ENCODE data around the gene ATRN. TPM values are rescaled to one million over a fixed set of nuclear protein-coding genes. Genes with fewer than 3 reads are reported as not detected.
A peak's percentile ranks its signal among the peaks of the same experiment; 100 is the strongest.

ATRN gene
- total RNA-seq, 2 experiments from 2014 or later, result 0.09 to 4.5 TPM

GRCh38 chr20:3630429-3630828, 159.6 kb downstream of the ATRN start:
- no peak for DNase-seq (ENCODE audit: low spot score)
- POLR2A ChIA-PET, result interaction anchor here (0.7 to 0.9 kb wide), 4 partner anchors 12 to 65 kb away, joined by 3 to 6 read pairs (median 4); no protein-coding TSS in a partner anchor
- no peaks in the 10 kb centered on the region for H3K4me1 ChIP-seq (ENCODE audit: insufficient read depth, low read length, poor library complexity, severe bottlenecking)
- TF ChIP-seq EZH2phosphoT487 (IDR thresholded peaks at IDR 0.05; ENCODE audit: borderline replicate concordance, low read depth, low read length) (no peak), CTCF (conservative IDR thresholded peaks at IDR 0.05; ENCODE audit: low read length) (no peak)
- no peak overlapping the region for H3K4me2 ChIP-seq (ENCODE audit: low read length)
- H3K4me3 ChIP-seq (ENCODE audit: low read depth, low read length, poor library complexity, severe bottlenecking), result no peak overlapping the region
- CTCF ChIA-PET (ENCODE audit: unreplicated experiment), result no interaction called here
- no peak overlapping the region for H3K27ac ChIP-seq (ENCODE audit: low read depth, low read length, poor library complexity, severe bottlenecking)
- no TSS peak for BruUV-seq (replicated peaks)
- no peaks in the 10 kb centered on the region for H3K9me3 ChIP-seq (ENCODE audit: low read length)
- no peaks in the 10 kb centered on the region for H3K36me3 ChIP-seq (ENCODE audit: insufficient read depth, low read length)
- H3K79me2 ChIP-seq (ENCODE audit: insufficient read depth, low read depth, low read length), result no peaks in the 10 kb centered on the region
- no peaks in the 10 kb centered on the region for H3K9me2 ChIP-seq (ENCODE audit: insufficient read depth, low read length)
- no peak overlapping the region for H2AFZ ChIP-seq (ENCODE audit: low read length)
- intact Hi-C loops (cut with micrococcal nuclease; ENCODE audit: unreplicated experiment), result no loop called here
- no peaks in the 10 kb centered on the region for H4K20me1 ChIP-seq (ENCODE audit: insufficient read depth, low read length)

- ChIA-PET CTCF (ENCODE audit: unreplicated experiment) (no interaction called here), POLR2A (no interaction called here)
- Histone ChIP-seq H3K9me2 (ENCODE audit: insufficient read depth, low read length) (no peaks in the 10 kb centered on the region), H4K20me1 (ENCODE audit: insufficient read depth, low read length) (no peaks in the 10 kb centered on the region), H3K4me2 (ENCODE audit: low read length) (no peak overlapping the region), H3K4me3 (ENCODE audit: low read depth, low read length, poor library complexity, severe bottlenecking) (no peak overlapping the region), H3K4me1 (ENCODE audit: insufficient read depth, low read length, poor library complexity, severe bottlenecking) (no peaks in the 10 kb centered on the region), H3K9me3 (ENCODE audit: low read length) (no peaks in the 10 kb centered on the region), H3K27ac (ENCODE audit: low read depth, low read length, poor library complexity, severe bottlenecking) (no peak overlapping the region), H3K79me2 (ENCODE audit: insufficient read depth, low read depth, low read length) (no peaks in the 10 kb centered on the region), H2AFZ (ENCODE audit: low read length) (no peak overlapping the region), H3K36me3 (ENCODE audit: insufficient read depth, low read length) (no peaks in the 10 kb centered on the region)
- intact Hi-C loops (cut with micrococcal nuclease; ENCODE audit: unreplicated experiment), result no loop called here
- no TSS peak for BruUV-seq (replicated peaks)
- DNase-seq (ENCODE audit: low spot score), result no peak
- TF ChIP-seq CTCF (conservative IDR thresholded peaks at IDR 0.05; ENCODE audit: low read length) (no peak), EZH2phosphoT487 (IDR thresholded peaks at IDR 0.05; ENCODE audit: borderline replicate concordance, low read depth, low read length) (no peak)
These were observed 160.7 kb downstream of the ATRN start for GRCh38 chr20:3631534-3631933.

GRCh38 chr20:3632311-3633004, 161.6 kb downstream of the ATRN start:
- POLR2A ChIA-PET, result interaction anchor here (0.9 kb wide), 1 partner anchor 16 kb away, joined by 3 read pairs; no protein-coding TSS in a partner anchor

More at GRCh38 chr20:3632311-3633004, 161.6 kb downstream of the ATRN start:
- Histone ChIP-seq H3K9me2 (ENCODE audit: insufficient read depth, low read length) (no peaks in the 10 kb centered on the region), H3K4me3 (ENCODE audit: low read depth, low read length, poor library complexity, severe bottlenecking) (no peak overlapping the region), H3K36me3 (ENCODE audit: insufficient read depth, low read length) (no peaks in the 10 kb centered on the region), H3K4me2 (ENCODE audit: low read length) (no peak overlapping the region), H3K27ac (ENCODE audit: low read depth, low read length, poor library complexity, severe bottlenecking) (no peak overlapping the region), H3K4me1 (ENCODE audit: insufficient read depth, low read length, poor library complexity, severe bottlenecking) (no peaks in the 10 kb centered on the region), H3K9me3 (ENCODE audit: low read length) (no peaks in the 10 kb centered on the region), H2AFZ (ENCODE audit: low read length) (no peak overlapping the region), H4K20me1 (ENCODE audit: insufficient read depth, low read length) (no peaks in the 10 kb centered on the region), H3K79me2 (ENCODE audit: insufficient read depth, low read depth, low read length) (no peaks in the 10 kb centered on the region)
- TF ChIP-seq EZH2phosphoT487 (IDR thresholded peaks at IDR 0.05; ENCODE audit: borderline replicate concordance, low read depth, low read length), result no peak
- TF ChIP-seq CTCF (conservative IDR thresholded peaks at IDR 0.05; ENCODE audit: low read length), result peak; percentile 48; the same call in 1 of the 2 replicates
- no TSS peak for BruUV-seq (replicated peaks)
- intact Hi-C loops (cut with micrococcal nuclease; ENCODE audit: unreplicated experiment), result no loop called here
- CTCF ChIA-PET (ENCODE audit: unreplicated experiment), result no interaction called here
- DNase-seq (ENCODE audit: low spot score), result no peak

Measured in OCI-LY7 (cell line).